GM18505 (cell line): Measurements from ENCODE around the gene TOM1L2.

ENCODE experiments used
- ATAC-seq: cut with Tn5 transposase; IDR thresholded peaks from one replicate; pipeline ENCODE4 v1.9.1; 2021; ENCODE audit not compliant: unreplicated experiment
- POLR2A ChIP-seq: IDR thresholded peaks from 4 replicates; pipeline ENCODE4 v1.6.1; 2011; ENCODE audit warnings: borderline replicate concordance; ENCODE audit not compliant: insufficient read depth, insufficient read length; ENCODE audit errors: extremely low read depth

The TOM1L2 gene

GRCh38 chr17:17816831-17817551 lies 155.2 kb downstream of the TOM1L2 start:
- no peak for TF ChIP-seq POLR2A
- ATAC-seq = no peak

- no peak for TF ChIP-seq POLR2A
- ATAC-seq = no peak
These were observed 155.9 kb downstream of the TOM1L2 start for GRCh38 chr17:17816240-17816814.

- peak; percentile 10 for TF ChIP-seq POLR2A
- no peak for ATAC-seq
These were observed 156.6 kb downstream of the TOM1L2 start for GRCh38 chr17:17815436-17816200.

- no peak for ATAC-seq
- no peak for TF ChIP-seq POLR2A
These were observed 157.2 kb downstream of the TOM1L2 start for GRCh38 chr17:17815062-17815406.

- ATAC-seq = no peak
- TF ChIP-seq POLR2A = no peak
These were observed 157.8 kb downstream of the TOM1L2 start for GRCh38 chr17:17814162-17815061.

GRCh38 chr17:17813725-17814095 lies 158.5 kb downstream of the TOM1L2 start:
- no peak for TF ChIP-seq POLR2A
- no peak for ATAC-seq

- no peak for ATAC-seq
- TF ChIP-seq POLR2A = no peak
These were observed 159.0 kb downstream of the TOM1L2 start for GRCh38 chr17:17813055-17813724.

- TF ChIP-seq POLR2A = no peak
- no peak for ATAC-seq
These were observed 159.8 kb downstream of the TOM1L2 start for GRCh38 chr17:17812211-17813054.

- TF ChIP-seq POLR2A = no peak
- ATAC-seq = no peak
These were observed 160.6 kb downstream of the TOM1L2 start for GRCh38 chr17:17811381-17812210.

- ATAC-seq = no peak
- TF ChIP-seq POLR2A = no peak
These were observed 161.3 kb downstream of the TOM1L2 start for GRCh38 chr17:17810895-17811248.
